ENCODE data around the gene SSBP2.
A peak's percentile ranks its signal among the peaks of the same experiment; 100 is the strongest.

SSBP2 gene

GRCh38 chr5:81751009-81751835 lies at the start of gene SSBP2:
TSS of gene SSBP2 (minus strand) at chr5:81751097. CDS start at chr5:81751042, 55 bp downstream.
- peak; percentile 98 for DNase-seq

GRCh38 chr5:81795666-81796065 lies 44.8 kb upstream of the SSBP2 start:
- no peak for DNase-seq

- no peak for DNase-seq
Measured at GRCh38 chr5:81794226-81794625, 43.3 kb upstream of the SSBP2 start.

GRCh38 chr5:81790336-81790735 lies 39.4 kb upstream of the SSBP2 start:
- no peak for DNase-seq

GRCh38 chr5:81789033-81789432 lies 38.1 kb upstream of the SSBP2 start:
- no peak for DNase-seq

- DNase-seq, result no peak
Measured at GRCh38 chr5:81788329-81788728, 37.4 kb upstream of the SSBP2 start.

GRCh38 chr5:81787474-81788242 lies 36.8 kb upstream of the SSBP2 start:
- DNase-seq, result no peak

GRCh38 chr5:81786991-81787390 lies 36.1 kb upstream of the SSBP2 start:
- no peak for DNase-seq

GRCh38 chr5:81786496-81786895 lies 35.6 kb upstream of the SSBP2 start:
- DNase-seq, result no peak

- no peak for DNase-seq
Measured at GRCh38 chr5:81785322-81785721, 34.4 kb upstream of the SSBP2 start.

- no peak for DNase-seq
Measured at GRCh38 chr5:81783401-81783800, 32.5 kb upstream of the SSBP2 start.

- no peak for DNase-seq
Measured at GRCh38 chr5:81782811-81783210, 31.9 kb upstream of the SSBP2 start.

GRCh38 chr5:81779916-81780266 lies 29.0 kb upstream of the SSBP2 start:
- DNase-seq, result no peak

- DNase-seq, result no peak
Measured at GRCh38 chr5:81779125-81779915, 28.4 kb upstream of the SSBP2 start.

- DNase-seq, result no peak
Measured at GRCh38 chr5:81778642-81779041, 27.7 kb upstream of the SSBP2 start.

GRCh38 chr5:81776258-81776657 lies 25.4 kb upstream of the SSBP2 start:
- no peak for DNase-seq

GRCh38 chr5:81774374-81774773 lies 23.5 kb upstream of the SSBP2 start:
- DNase-seq, result no peak

- no peak for DNase-seq
Measured at GRCh38 chr5:81773574-81773973, 22.7 kb upstream of the SSBP2 start.

- DNase-seq, result no peak
Measured at GRCh38 chr5:81773161-81773560, 22.3 kb upstream of the SSBP2 start.

GRCh38 chr5:81772488-81772887 lies 21.6 kb upstream of the SSBP2 start:
- DNase-seq, result no peak

- no peak for DNase-seq
Measured at GRCh38 chr5:81768935-81769452, 18.1 kb upstream of the SSBP2 start.

- DNase-seq, result no peak
Measured at GRCh38 chr5:81767938-81768337, 17.0 kb upstream of the SSBP2 start.

- no peak for DNase-seq
Measured at GRCh38 chr5:81767097-81767496, 16.2 kb upstream of the SSBP2 start.
